Ureter (tissue), 1 donor: Measurements from ENCODE around the gene HDAC4. TPM values are rescaled to one million over a fixed set of nuclear protein-coding genes. Genes with fewer than 3 reads are reported as not detected.
"Not testable (repeated sequence)": the region's sequence is repeated elsewhere in the genome, so short reads cannot be mapped to it uniquely, and the experiment has no call there.

Source experiments
- DNase-seq: peaks from one replicate; pipeline ENCODE4 v3.0.0-alpha.2; 2020; ENCODE audit warnings: low spot score
- total RNA-seq: library from RNA; stranded (reverse); gene quantifications from one replicate; pipeline ENCODE4 v1.2.4, GENCODE V29; 2023
- donor health status: DM: yes; HTN: yes; CAD: no.

HDAC4 gene
- total RNA-seq, 1 donor from 2014 or later = 86.9 TPM

GRCh38 chr2:239092571-239093294, 308.1 kb downstream of the HDAC4 start:
- no peak for DNase-seq

- DNase-seq = no peak
These were observed 310.9 kb downstream of the HDAC4 start for GRCh38 chr2:239089884-239090283.

- DNase-seq = no peak
These were observed 313.6 kb downstream of the HDAC4 start for GRCh38 chr2:239087046-239087710.

- no peak for DNase-seq
These were observed 314.3 kb downstream of the HDAC4 start for GRCh38 chr2:239086325-239087020.

- DNase-seq = no peak
These were observed 315.4 kb downstream of the HDAC4 start for GRCh38 chr2:239085201-239085992.

GRCh38 chr2:239084007-239084406, 316.8 kb downstream of the HDAC4 start:
- DNase-seq = no peak

- DNase-seq = no peak
These were observed 318.4 kb downstream of the HDAC4 start for GRCh38 chr2:239082425-239082824.

GRCh38 chr2:239081622-239082021, 319.2 kb downstream of the HDAC4 start:
- DNase-seq = no peak

GRCh38 chr2:239081046-239081445, 319.8 kb downstream of the HDAC4 start:
- DNase-seq = no peak

GRCh38 chr2:239079671-239080294, 321.0 kb downstream of the HDAC4 start:
- DNase-seq = no peak

- no peak for DNase-seq
These were observed 322.5 kb downstream of the HDAC4 start for GRCh38 chr2:239078128-239078924.

- DNase-seq = no peak
These were observed 323.6 kb downstream of the HDAC4 start for GRCh38 chr2:239077260-239077659.

- no peak for DNase-seq
These were observed 324.7 kb downstream of the HDAC4 start for GRCh38 chr2:239075918-239076758.

- DNase-seq = no peak
These were observed 326.9 kb downstream of the HDAC4 start for GRCh38 chr2:239073745-239074530.

- no peak for DNase-seq
These were observed 327.6 kb downstream of the HDAC4 start for GRCh38 chr2:239073270-239073669.

GRCh38 chr2:239072786-239073185, 328.0 kb downstream of the HDAC4 start:
- no peak for DNase-seq

GRCh38 chr2:239070466-239070865, 330.4 kb downstream of the HDAC4 start:
- DNase-seq = no peak

- DNase-seq = not testable (repeated sequence)
These were observed 331.2 kb downstream of the HDAC4 start for GRCh38 chr2:239069362-239070333.
